AG09319 (cell line): Measurements from ENCODE around the gene ZBTB42.
"Not testable (repeated sequence)": the region's sequence is repeated elsewhere in the genome, so short reads cannot be mapped to it uniquely, and the experiment has no call there.

Source experiments
- DNase-seq: peaks from one replicate; pipeline ENCODE4 v3.0.0-alpha.2; 2010; ENCODE audit warnings: low read depth; ENCODE audit errors: extremely low read depth
- TF ChIP-seq, protein P1 (sequence below): IDR thresholded peaks from 2 replicates; pipeline ENCODE4 v1.5.1; 2011; ENCODE audit warnings: low read depth, mild to moderate bottlenecking, inconsistent platforms, low read length, moderate library complexity

The ZBTB42 gene

DNA sequence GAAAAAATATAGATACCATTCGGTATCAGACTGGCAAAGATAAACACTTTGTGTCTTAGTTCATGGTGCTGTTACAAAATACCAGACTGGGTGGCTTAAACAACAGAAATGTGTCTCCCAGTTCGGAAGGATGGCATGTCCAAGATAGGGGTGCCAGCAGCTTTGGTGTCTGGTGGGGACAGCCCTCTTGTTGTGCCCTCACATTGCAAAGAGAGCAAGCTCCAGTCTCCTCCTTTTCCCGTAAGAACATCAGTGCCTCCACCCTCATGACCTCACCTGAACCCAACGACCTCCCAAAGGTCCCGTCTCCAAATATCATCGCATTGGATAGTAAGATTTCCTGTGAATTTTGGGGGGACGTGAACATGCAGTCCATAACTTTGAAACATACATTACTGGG lies 12.4 kb downstream of the ZBTB42 start:
- TF ChIP-seq, protein P1, sequence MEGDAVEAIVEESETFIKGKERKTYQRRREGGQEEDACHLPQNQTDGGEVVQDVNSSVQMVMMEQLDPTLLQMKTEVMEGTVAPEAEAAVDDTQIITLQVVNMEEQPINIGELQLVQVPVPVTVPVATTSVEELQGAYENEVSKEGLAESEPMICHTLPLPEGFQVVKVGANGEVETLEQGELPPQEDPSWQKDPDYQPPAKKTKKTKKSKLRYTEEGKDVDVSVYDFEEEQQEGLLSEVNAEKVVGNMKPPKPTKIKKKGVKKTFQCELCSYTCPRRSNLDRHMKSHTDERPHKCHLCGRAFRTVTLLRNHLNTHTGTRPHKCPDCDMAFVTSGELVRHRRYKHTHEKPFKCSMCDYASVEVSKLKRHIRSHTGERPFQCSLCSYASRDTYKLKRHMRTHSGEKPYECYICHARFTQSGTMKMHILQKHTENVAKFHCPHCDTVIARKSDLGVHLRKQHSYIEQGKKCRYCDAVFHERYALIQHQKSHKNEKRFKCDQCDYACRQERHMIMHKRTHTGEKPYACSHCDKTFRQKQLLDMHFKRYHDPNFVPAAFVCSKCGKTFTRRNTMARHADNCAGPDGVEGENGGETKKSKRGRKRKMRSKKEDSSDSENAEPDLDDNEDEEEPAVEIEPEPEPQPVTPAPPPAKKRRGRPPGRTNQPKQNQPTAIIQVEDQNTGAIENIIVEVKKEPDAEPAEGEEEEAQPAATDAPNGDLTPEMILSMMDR: no peak
- no peak for DNase-seq

DNA sequence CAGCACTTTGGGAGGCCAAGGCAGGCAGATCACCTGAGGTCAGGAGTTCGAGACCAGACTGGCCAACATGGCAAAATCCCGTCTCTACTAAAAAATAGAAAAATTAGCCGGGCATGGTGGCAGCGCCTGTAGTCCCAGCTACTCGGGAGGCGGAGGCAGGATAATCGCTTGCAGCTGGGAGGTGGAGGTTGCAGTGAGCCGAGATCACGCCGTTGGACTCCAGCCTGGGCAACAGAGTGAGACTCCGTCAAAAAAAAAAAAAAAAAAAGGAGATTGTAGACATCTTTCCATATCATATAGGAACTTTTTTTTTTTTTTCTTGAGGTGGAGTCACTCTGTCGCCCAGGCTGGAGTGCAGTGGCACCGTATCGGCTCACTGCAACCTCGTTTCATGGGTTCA lies 13.8 kb downstream of the ZBTB42 start:
- DNase-seq: not testable (repeated sequence)

DNA sequence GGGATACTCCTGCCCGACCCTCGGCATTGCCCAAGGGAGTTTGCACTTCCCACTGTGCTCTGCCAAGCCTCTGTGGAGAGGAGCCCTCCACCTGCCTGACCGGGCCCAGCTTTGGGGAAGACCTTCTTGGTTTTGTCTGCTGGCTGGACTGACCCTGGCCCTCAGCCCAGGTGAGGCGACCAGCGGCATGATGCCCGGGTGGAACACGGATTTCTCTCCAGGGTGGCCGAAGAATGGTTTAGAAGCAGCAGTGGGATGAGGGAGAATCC lies 15.6 kb downstream of the ZBTB42 start:
- DNase-seq: no peak
- TF ChIP-seq, protein P1: no peak

DNA sequence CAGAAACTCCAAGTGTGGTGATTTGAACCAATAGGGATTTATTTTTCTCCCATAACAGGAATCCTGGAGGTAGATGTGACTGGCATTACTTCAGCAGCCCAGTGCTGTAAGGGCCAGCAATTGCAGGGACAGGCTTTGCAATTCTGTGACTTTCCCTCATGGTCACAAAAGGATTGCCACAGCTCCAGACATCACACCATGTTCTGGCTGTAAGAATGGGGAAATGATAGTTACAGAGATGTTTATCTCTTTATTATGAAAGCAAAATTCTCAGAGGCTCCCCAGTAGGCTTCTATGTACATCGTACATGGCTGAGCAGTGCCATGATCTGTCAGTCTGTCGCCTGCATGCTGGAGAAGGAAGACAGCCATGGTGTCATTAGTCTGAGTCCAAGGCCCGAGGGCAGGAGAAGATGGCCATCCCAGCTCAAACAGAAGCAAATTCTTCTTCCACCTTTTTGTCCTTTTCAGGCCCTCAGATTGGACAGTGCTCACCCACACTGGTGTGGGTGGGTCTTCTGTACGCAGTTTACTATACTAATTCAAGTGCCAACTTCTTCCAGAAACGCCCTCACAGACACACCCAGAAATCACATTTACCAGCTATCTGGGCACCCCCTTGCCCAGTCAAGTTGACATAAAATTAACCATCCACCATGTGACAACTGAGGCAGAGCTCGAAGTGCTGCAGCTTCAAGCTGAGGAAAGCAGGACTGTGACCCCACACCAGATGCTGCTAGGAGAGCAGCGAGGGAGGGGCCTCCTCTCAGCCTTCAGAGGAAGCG lies 17.2 kb downstream of the ZBTB42 start:
- TF ChIP-seq, protein P1: no peak
- DNase-seq: no peak

DNA sequence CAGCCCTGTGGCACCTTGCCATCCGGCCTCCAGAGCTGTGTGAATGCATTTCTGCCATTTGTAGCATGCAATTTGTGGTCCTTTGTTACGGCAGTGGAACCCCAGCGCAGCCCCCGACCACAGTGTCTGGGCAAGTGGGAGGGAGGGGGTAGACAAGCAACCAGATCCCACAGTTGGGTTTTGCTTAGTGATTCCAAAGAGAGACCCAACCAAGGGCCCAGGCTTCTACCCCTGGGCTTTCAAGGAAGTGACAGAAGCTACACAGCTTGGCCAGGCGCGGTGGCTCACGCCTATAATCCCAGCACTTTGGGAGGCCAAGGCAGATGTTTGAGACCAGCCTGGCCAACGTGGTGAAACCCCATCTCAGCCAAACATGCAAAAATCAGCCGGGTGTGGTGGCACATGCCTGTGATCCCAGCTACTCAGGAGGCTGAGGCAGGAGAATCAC lies 17.8 kb downstream of the ZBTB42 start:
- DNase-seq: no peak
- TF ChIP-seq, protein P1: no peak

DNA sequence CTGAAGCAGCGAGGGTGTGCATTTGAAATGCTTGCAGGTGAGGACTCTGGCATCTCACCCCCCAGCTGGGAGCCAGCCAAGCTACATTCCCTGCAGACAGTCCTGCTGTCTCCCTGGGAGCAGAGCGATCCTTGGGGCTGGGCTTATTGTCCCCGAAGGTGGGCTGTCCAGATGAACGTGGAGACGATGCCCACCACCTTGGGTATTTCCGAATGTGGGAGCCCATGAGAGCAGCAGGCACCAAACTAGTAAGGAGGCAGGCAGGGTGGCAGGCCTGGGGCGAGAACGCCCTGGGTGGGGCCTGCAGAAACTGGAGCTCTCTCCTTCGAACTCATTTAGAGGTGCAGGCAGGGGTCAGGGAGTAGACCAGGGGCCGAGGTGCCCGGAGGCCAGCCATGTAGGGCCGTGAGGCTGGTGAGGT lies 18.5 kb downstream of the ZBTB42 start:
- DNase-seq: no peak
- TF ChIP-seq, protein P1: no peak

DNA sequence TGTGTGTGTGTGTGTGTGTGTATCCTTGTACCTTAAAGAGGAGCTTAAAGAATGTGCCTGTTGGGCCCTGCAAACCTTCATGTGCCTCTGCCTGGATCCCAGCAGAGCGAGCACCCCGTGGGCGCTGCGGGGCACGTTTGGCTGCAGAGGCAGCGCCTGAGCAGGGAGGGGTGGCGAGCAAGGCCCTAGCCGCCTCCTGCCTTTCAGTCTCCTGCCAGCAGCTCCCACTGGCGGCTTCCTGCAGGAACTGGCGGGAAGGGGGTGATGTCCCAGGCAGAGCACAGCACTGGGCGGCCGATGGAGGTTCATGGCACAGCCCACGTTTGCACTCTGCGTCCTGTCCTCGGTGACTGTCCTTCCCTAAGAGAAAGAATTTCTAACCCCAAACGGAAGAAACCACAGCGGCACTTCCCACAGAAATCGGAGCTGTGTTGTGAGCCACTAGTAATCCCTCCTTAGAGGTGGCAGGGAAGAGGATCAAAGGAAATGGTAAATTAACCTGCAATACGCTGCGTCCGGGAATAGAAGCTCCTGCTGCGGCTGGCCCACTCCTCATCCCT lies 19.8 kb downstream of the ZBTB42 start:
- no peak for DNase-seq

More for the DNA sequence above, 19.8 kb downstream of the ZBTB42 start:
- TF ChIP-seq, protein P1: peak; percentile 57
